IMR-90 (cell line): ENCODE data around the gene TMEM9B. TPM values are rescaled to one million over a fixed set of nuclear protein-coding genes. Genes with fewer than 3 reads are reported as not detected.

Experiments
- ATAC-seq: fragments of 200-7000 bp; cut with Tn5 transposase; 2 replicates; pipeline ENCODE4 v1.9.1; 2020; ENCODE audit warnings: low read depth, mild to moderate bottlenecking, moderate library complexity
- BruUV-seq: library from RNA; stranded (reverse); fragments of 400-500 nt; replicated peaks from 2 replicates; lab custom pipeline; 2021; lab: Mats Ljungman, UMichigan
- CTCF ChIA-PET: fragments of 300-600 bp; formaldehyde crosslinking; extraction: SDS; loops from one replicate; lab custom pipeline; 2021; ENCODE audit warnings: antibody characterized with exemption; lab: Yijun Ruan, JAX
- POLR2A ChIA-PET: fragments of 300-600 bp; sonication (Branson Sonifier 250); formaldehyde crosslinking; loops from one replicate; lab custom pipeline; 2022; ENCODE audit warnings: antibody characterized with exemption; ENCODE audit not compliant: unreplicated experiment; lab: Charles Lee
- DNase-seq: peaks from one replicate; pipeline ENCODE4 v3.0.0; 2013
- H2AFZ ChIP-seq: replicated peaks from 2 replicates; pipeline ENCODE3; 2013; ENCODE audit warnings: low read length, mild to moderate bottlenecking; ENCODE audit not compliant: poor library complexity
- H2AK5ac ChIP-seq: 2 replicates; pipeline ENCODE4 v1.6.1; 2013; ENCODE audit warnings: low read depth, low read length, inconsistent platforms
- H2AK9ac ChIP-seq: replicated peaks from 2 replicates; pipeline ENCODE3; 2013; ENCODE audit warnings: mild to moderate bottlenecking, low read depth, low read length, moderate library complexity; ENCODE audit not compliant: poor library complexity
- H2BK120ac ChIP-seq: 2 replicates; pipeline ENCODE4 v1.6.1; 2013; ENCODE audit warnings: low read depth, low read length, inconsistent platforms
- H2BK15ac ChIP-seq: 3 replicates; pipeline ENCODE4 v1.6.1; 2013; ENCODE audit warnings: low read depth, low read length, inconsistent platforms
- H2BK20ac ChIP-seq: 2 replicates; pipeline ENCODE4 v1.6.1; 2013; ENCODE audit warnings: low read depth, mild to moderate bottlenecking, inconsistent platforms, low read length, moderate library complexity
- H2BK5ac ChIP-seq: 2 replicates; pipeline ENCODE4 v1.6.1; 2013; ENCODE audit warnings: mild to moderate bottlenecking, low read depth, low read length, inconsistent platforms; ENCODE audit not compliant: poor library complexity, severe bottlenecking
- H3K14ac ChIP-seq: replicated peaks from 2 replicates; pipeline ENCODE4 v1.6.1; 2013; ENCODE audit warnings: low read depth, low read length, inconsistent platforms
- H3K18ac ChIP-seq: 2 replicates; pipeline ENCODE4 v1.6.1; 2013; ENCODE audit warnings: low read depth, low read length, control low read depth
- H3K23ac ChIP-seq: 2 replicates; pipeline ENCODE4 v1.6.1; 2013; ENCODE audit warnings: low read depth, low read length, inconsistent platforms
- H3K27ac ChIP-seq: 2 replicates; pipeline ENCODE4 v1.5.1; 2013; ENCODE audit warnings: mild to moderate bottlenecking, control low read depth, low read length; ENCODE audit not compliant: insufficient read depth
- H3K27me3 ChIP-seq: 2 replicates; pipeline ENCODE4 v1.6.1; 2013; ENCODE audit warnings: low read length; ENCODE audit not compliant: control insufficient read depth, insufficient read depth
- H3K36me3 ChIP-seq: 2 replicates; pipeline ENCODE4 v1.6.1; 2013; ENCODE audit warnings: low read length, mixed read lengths; ENCODE audit not compliant: control insufficient read depth, insufficient read depth
- H3K4ac ChIP-seq: 2 replicates; pipeline ENCODE4 v1.6.1; 2013; ENCODE audit warnings: low read depth, low read length, inconsistent platforms
- H3K4me1 ChIP-seq: 2 replicates; pipeline ENCODE4 v1.6.1; 2013; ENCODE audit warnings: low read length, mixed read lengths; ENCODE audit not compliant: control insufficient read depth, insufficient read depth
- H3K4me2 ChIP-seq: 2 replicates; pipeline ENCODE4 v1.6.1; 2013; ENCODE audit warnings: low read depth, mild to moderate bottlenecking, control low read depth, low read length, moderate library complexity
- H3K4me3 ChIP-seq: 2 replicates; pipeline ENCODE4 v1.5.1; 2013; ENCODE audit warnings: low read depth, mild to moderate bottlenecking, control low read depth, low read length, moderate library complexity; ENCODE audit not compliant: insufficient read depth
- H3K56ac ChIP-seq: 2 replicates; pipeline ENCODE4 v1.6.1; 2013; ENCODE audit warnings: low read length, inconsistent platforms; ENCODE audit not compliant: insufficient read depth; ENCODE audit errors: extremely low read depth
- H3K79me1 ChIP-seq, 2 experiments: 2 replicates each; pipeline ENCODE4 v1.6.1; 2013; ENCODE audit warnings: low read length in 2 of 2, inconsistent platforms in 1 of 2, low read depth in 1 of 2
- H3K9ac ChIP-seq: 2 replicates; pipeline ENCODE4 v1.6.1; 2013; ENCODE audit warnings: low read depth, low read length, control low read depth
- H3K9me1 ChIP-seq: 2 replicates; pipeline ENCODE4 v1.6.1; 2013; ENCODE audit warnings: low read length, inconsistent platforms; ENCODE audit not compliant: insufficient read depth
- H3K9me3 ChIP-seq: 2 replicates; pipeline ENCODE4 v1.6.1; 2013; ENCODE audit warnings: low read length; ENCODE audit not compliant: control insufficient read depth, insufficient read depth
- H4K20me1 ChIP-seq: 2 replicates; pipeline ENCODE4 v1.6.1; 2013; ENCODE audit warnings: low read length, inconsistent platforms; ENCODE audit not compliant: insufficient read depth
- H4K5ac ChIP-seq: 2 replicates; pipeline ENCODE4 v1.6.1; 2013; ENCODE audit warnings: mild to moderate bottlenecking, low read depth, low read length, control low read depth
- H4K8ac ChIP-seq, 2 experiments: 2 replicates each; pipeline ENCODE4 v1.6.1; 2013; ENCODE audit warnings: low read depth in 2 of 2, low read length in 2 of 2, control low read depth in 1 of 2, inconsistent platforms in 1 of 2
- H4K91ac ChIP-seq: 2 replicates; pipeline ENCODE4 v1.6.1; 2013; ENCODE audit warnings: low read depth, low read length, inconsistent platforms; ENCODE audit not compliant: insufficient read depth
- CEBPB ChIP-seq: IDR thresholded peaks from 2 replicates; pipeline ENCODE4 v1.6.1; 2012; ENCODE audit warnings: low read depth, low read length, improper control_type of control experiment
- MAFK ChIP-seq: IDR thresholded peaks from 2 replicates; pipeline ENCODE4 v1.6.1; 2012; ENCODE audit warnings: low read depth, low read length, improper control_type of control experiment
- SMC3 ChIP-seq: fragments of 150-350 bp; IDR thresholded peaks from 2 replicates; pipeline ENCODE4 v1.6.1; 2016; ENCODE audit warnings: low read depth, mild to moderate bottlenecking, antibody characterized with exemption, low read length, moderate library complexity
- WGBS, 2 experiments: methylation state at CpG; one replicate each; pipeline versions ENCODE4 v1.1.5 to v1.1.7; 2013; ENCODE audit warnings: missing lambda C conversion rate in 2 of 2; ENCODE audit not compliant: insufficient read length in 1 of 2; ENCODE audit errors: extremely low coverage in 2 of 2; 5-methylcytosine and 5-hydroxymethylcytosine counted together
- dilution Hi-C: fragments of 300-500 bp; cut with HindIII; formaldehyde crosslinking; loops from one replicate; pipeline ENCODE4 v1.14.3; 2018; ENCODE audit warnings: low sequenced_read_pairs; ENCODE audit not compliant: unreplicated experiment
- in situ Hi-C: fragments of 300-500 bp; cut with MboI; formaldehyde crosslinking; loops from 3 replicates; pipeline ENCODE4 v1.14.3; 2019; ENCODE audit warnings: low sequenced_read_pairs, inconsistent platforms, mixed read lengths
- intact Hi-C: fragments of 100-400 bp; cut with micrococcal nuclease; formaldehyde crosslinking; loops from 2 replicates; pipeline ENCODE4 v1.10.0; 2022
- polyA plus RNA-seq, 3 experiments: library from polyadenylated mRNA; depleted of rRNA; stranded (reverse); fragments of >200 nt; gene quantifications; 2 replicates each; pipeline ENCODE4 v1.2.3, GENCODE V29; 2012; ENCODE audit warnings: low replicate concordance in 1 of 3
- total RNA-seq: library from RNA; depleted of rRNA; stranded (reverse); fragments of >200 nt; gene quantifications from 2 replicates; pipeline ENCODE4 v1.2.3, GENCODE V29; 2012

Gene TMEM9B
- total and polyA plus RNA-seq, 2 of the 4 experiments (the other 2 are of a cell fraction), result 24.6 to 25.6 TPM

DNA sequence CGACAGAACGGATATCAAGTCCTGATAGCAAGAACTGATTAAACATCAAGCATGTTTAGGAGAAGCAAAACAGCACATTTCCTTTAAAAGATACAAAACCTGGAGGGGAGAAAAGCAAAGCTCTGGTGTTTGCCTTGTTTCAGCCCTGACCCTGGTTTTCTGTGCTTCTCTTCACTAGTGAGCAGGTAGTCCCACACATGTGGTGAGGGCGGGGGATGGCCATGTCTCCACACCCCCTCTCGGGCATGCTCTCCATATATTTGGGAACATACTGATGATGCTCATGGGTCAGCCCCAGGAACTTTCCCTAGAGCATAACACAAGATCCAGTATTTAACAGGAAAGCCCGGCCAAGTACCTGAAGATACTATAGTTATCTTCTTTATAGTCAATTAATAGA lies 41.6 kb downstream of the TMEM9B start:
- H3K27ac ChIP-seq, result no peak overlapping the region
- ChIA-PET POLR2A (no interaction called here), CTCF (interaction anchor here (0.6 kb wide), 1 partner anchor 124 kb away, joined by 4 read pairs; no protein-coding TSS in a partner anchor)
- H3K4me1 ChIP-seq, result peaks cover 11% of the 10 kb centered on the region
- H2BK120ac ChIP-seq, result no peak overlapping the region
- intact Hi-C loops, result no loop called here
- H3K9me3 ChIP-seq, result no peaks in the 10 kb centered on the region
- TF ChIP-seq MAFK (no peak), SMC3 (no peak), CEBPB (no peak)
- H2BK5ac ChIP-seq, result no peak overlapping the region
- in situ Hi-C loops, result no loop called here
- H3K79me1 ChIP-seq, result peaks cover 11 to 18% of the 10 kb centered on the region in 2 experiments; a peak in 3 of 4 replicates
- no peak overlapping the region for H3K18ac ChIP-seq
- no peak overlapping the region for H4K5ac ChIP-seq
- H3K14ac ChIP-seq, result no peak overlapping the region
- no peak overlapping the region for H3K4me3 ChIP-seq
- H4K91ac ChIP-seq, result no peak overlapping the region
- no peaks in the 10 kb centered on the region for H4K20me1 ChIP-seq
- no peak overlapping the region for H3K23ac ChIP-seq
- H2AK5ac ChIP-seq, result no peak overlapping the region
- H2AK9ac ChIP-seq, result no peak overlapping the region
- H3K4ac ChIP-seq, result no peak overlapping the region
- H2BK15ac ChIP-seq, result no peak overlapping the region
- H3K9ac ChIP-seq, result no peak overlapping the region
- ATAC-seq (no peak), DNase-seq (no peak)
- H3K56ac ChIP-seq, result no peak overlapping the region
- H3K36me3 ChIP-seq, result peaks cover 33% of the 10 kb centered on the region
- no peak overlapping the region for H4K8ac ChIP-seq
- no TSS peak for BruUV-seq
- no peak overlapping the region for H2AFZ ChIP-seq
- peaks cover 9% of the 10 kb centered on the region; the same call in 1 of the 2 replicates for H3K9me1 ChIP-seq
- no peak overlapping the region for H3K4me2 ChIP-seq
- H2BK20ac ChIP-seq, result no peak overlapping the region
- dilution Hi-C loops, result no loop called here
- WGBS, 2 experiments, result no CpG with 5 or more reads among the region's 5 CpGs
- no peaks in the 10 kb centered on the region for H3K27me3 ChIP-seq
